A549 (cell line): ENCODE results near the gene HADHB. TPM values are rescaled to one million over a fixed set of nuclear protein-coding genes. Genes with fewer than 3 reads are reported as not detected.

Source experiments
- ATAC-seq, 2 experiments: fragments of 200-7000 bp in 1 of 2; fragments of >200 bp in 1 of 2; cut with Nextera tagmentation in 1 of 2; cut with Tn5 transposase in 1 of 2; 3 replicates each; pipeline versions ENCODE4 v1.8.0 to v1.9.1; 2018 to 2020; ENCODE audit warnings: mild to moderate bottlenecking in 1 of 2, moderate library complexity in 1 of 2
- CTCF ChIA-PET: fragments of 300-600 bp; sonication (Branson Sonifier 250); formaldehyde crosslinking; extraction: SDS; loops from one replicate; lab custom pipeline; 2021; ENCODE audit warnings: antibody characterized with exemption, inconsistent platforms; lab: Yijun Ruan, JAX
- POLR2A ChIA-PET: fragments of 350-600 bp; formaldehyde crosslinking; extraction: SDS; loops from one replicate; lab custom pipeline; 2021; ENCODE audit warnings: antibody characterized with exemption, inconsistent platforms; lab: Yijun Ruan, JAX
- DNase-seq, 2 experiments: peaks; one replicate each; pipeline versions ENCODE4 v3.0.0 to v3.0.0-alpha.2; 2011 to 2016; ENCODE audit warnings: low read depth in 1 of 2, low spot score in 1 of 2
- FAIRE-seq: peaks from 2 replicates; lab custom pipeline; 2011; peaks lifted over from hg19 to GRCh38; lab: Jason Lieb, UNC
- H3K27ac ChIP-seq, 2 experiments: fragments of >200 bp; sonication (Bioruptor Twin); formaldehyde crosslinking; 3 replicates each; pipeline ENCODE4 v1.5.1; 2016 to 2017
- H3K4me1 ChIP-seq: fragments of >200 bp; sonication (Bioruptor Twin); formaldehyde crosslinking; 3 replicates; pipeline ENCODE4 v1.6.1; 2016
- H3K4me2 ChIP-seq: fragments of >200 bp; sonication (Bioruptor Twin); formaldehyde crosslinking; 3 replicates; pipeline ENCODE4 v1.6.1; 2016
- H3K4me3 ChIP-seq: fragments of >200 bp; sonication (Bioruptor Twin); formaldehyde crosslinking; 3 replicates; pipeline ENCODE4 v1.5.1; 2016
- H3K9me3 ChIP-seq: fragments of >200 bp; sonication (Bioruptor Twin); formaldehyde crosslinking; 3 replicates; pipeline ENCODE4 v1.6.1; 2016
- CEBPB ChIP-seq, 2 experiments: fragments of >200 bp in 1 of 2; sonication (Bioruptor Twin) in 1 of 2; formaldehyde crosslinking in 1 of 2; IDR thresholded peaks; 2 replicates each; pipeline ENCODE4 v1.6.1; 2012 to 2016
- CHD4 ChIP-seq: fragments of 200-600 bp; sonication (generic); IDR thresholded peaks from 2 replicates; pipeline ENCODE4 v1.6.1; 2016; ENCODE audit warnings: antibody characterized with exemption, mild to moderate bottlenecking, borderline replicate concordance
- E2F6 ChIP-seq: IDR thresholded peaks from 2 replicates; pipeline ENCODE4 v1.6.1; 2012; ENCODE audit warnings: low read depth, borderline replicate concordance
- FOSB ChIP-seq: fragments of 250-450 bp; sonication (Bioruptor Pico); IDR thresholded peaks from 2 replicates; pipeline ENCODE4 v1.5.0; 2020; ENCODE audit warnings: mild to moderate bottlenecking, moderate library complexity
- FOSL2 ChIP-seq, 2 experiments: fragments of 450-650 bp in 1 of 2; fragments of >200 bp in 1 of 2; sonication (Bioruptor Twin) in 1 of 2; formaldehyde crosslinking; IDR thresholded peaks; 2 replicates each; pipeline versions ENCODE4 v1.5.0 to v1.6.1; 2016 to 2020; ENCODE audit warnings: mild to moderate bottlenecking in 1 of 2, moderate library complexity in 1 of 2
- HEYL ChIP-seq: fragments of 250-450 bp; sonication (Bioruptor Pico); IDR thresholded peaks from 2 replicates; pipeline ENCODE4 v1.8.0; 2021; ENCODE audit warnings: mild to moderate bottlenecking, moderate library complexity
- HMGXB4 ChIP-seq: fragments of 250-450 bp; sonication (Bioruptor Pico); IDR thresholded peaks from 2 replicates; pipeline ENCODE4 v1.5.0; 2021; ENCODE audit warnings: mild to moderate bottlenecking, moderate library complexity, borderline replicate concordance
- HOXB13 ChIP-seq: fragments of 250-450 bp; sonication (Bioruptor Pico); IDR thresholded peaks from 2 replicates; pipeline ENCODE4 v1.5.0; 2020; ENCODE audit warnings: low read depth, mild to moderate bottlenecking, moderate library complexity
- JUN ChIP-seq, 2 experiments: fragments of >200 bp; sonication (Bioruptor Twin); formaldehyde crosslinking; IDR thresholded peaks; 2 replicates in 1 of 2; 3 replicates in 1 of 2; pipeline ENCODE4 v1.6.1; 2016 to 2017
- MAZ ChIP-seq: fragments of 150-350 bp; IDR thresholded peaks from 2 replicates; pipeline ENCODE4 v1.6.1; 2014; ENCODE audit warnings: antibody characterized with exemption, low read depth, low read length, borderline replicate concordance
- MYC ChIP-seq: IDR thresholded peaks from 2 replicates; pipeline ENCODE4 v1.6.1; 2012; ENCODE audit warnings: mild to moderate bottlenecking, inconsistent platforms, low read length, improper control_type of control experiment, borderline replicate concordance
- POLR2A ChIP-seq: IDR thresholded peaks from 2 replicates; pipeline ENCODE4 v1.6.1; 2012; ENCODE audit warnings: mild to moderate bottlenecking, low read length
- RAD21 ChIP-seq, 2 experiments: fragments of >200 bp in 1 of 2; sonication (Bioruptor Twin) in 1 of 2; formaldehyde crosslinking in 1 of 2; IDR thresholded peaks in 1 of 2; conservative IDR thresholded peaks in 1 of 2; 2 replicates in 1 of 2; 3 replicates in 1 of 2; pipeline ENCODE4 v1.6.1; 2012 to 2018; ENCODE audit warnings: inconsistent platforms in 1 of 2
- RCOR1 ChIP-seq: fragments of 150-350 bp; IDR thresholded peaks from 2 replicates; pipeline ENCODE4 v1.6.1; 2014; ENCODE audit warnings: antibody characterized with exemption, low read length, low read depth
- SMC3 ChIP-seq: fragments of >200 bp; sonication (Bioruptor Twin); formaldehyde crosslinking; IDR thresholded peaks from 3 replicates; pipeline ENCODE4 v1.6.1; 2018; ENCODE audit warnings: inconsistent platforms
- TFCP2L1 ChIP-seq: fragments of 250-450 bp; sonication (Bioruptor Pico); IDR thresholded peaks from 2 replicates; pipeline ENCODE4 v1.5.0; 2021; ENCODE audit warnings: mild to moderate bottlenecking
- TP53 ChIP-seq: fragments of 250-450 bp; sonication (Bioruptor Pico); IDR thresholded peaks from 2 replicates; pipeline ENCODE4 v1.5.0; 2021; ENCODE audit warnings: mild to moderate bottlenecking, moderate library complexity
- ZNF302 ChIP-seq: fragments of 250-450 bp; sonication (Bioruptor Pico); IDR thresholded peaks from 2 replicates; pipeline ENCODE4 v1.9.0; 2021; ENCODE audit warnings: inconsistent platforms, mild to moderate bottlenecking, moderate library complexity
- WGBS: methylation state at CpG from one replicate; pipeline ENCODE4 v1.1.6; 2017; ENCODE audit errors: missing lambda C conversion rate; 5-methylcytosine and 5-hydroxymethylcytosine counted together
- polyA plus RNA-seq, 4 experiments: library from polyadenylated mRNA; depleted of rRNA in 3 of 4; stranded (reverse); fragments of >200 nt; fragmentation: RNase III in 1 of 4; extraction: RNeasy Plus Mini Kit Qiagen cat#74134 plus additional on column Dnase treatment in 1 of 4; gene quantifications; 2 replicates in 3 of 4; 3 replicates in 1 of 4; pipeline ENCODE4 v1.2.3, GENCODE V29; 2011 to 2017
- TF ChIP-seq, protein P1 (sequence below): fragments of 150-350 bp; IDR thresholded peaks from 2 replicates; pipeline ENCODE4 v1.6.1; 2014; ENCODE audit warnings: low read depth, mild to moderate bottlenecking, low read length
- TF ChIP-seq, protein P2 (sequence below): fragments of >200 bp; sonication (Bioruptor Twin); formaldehyde crosslinking; IDR thresholded peaks from 3 replicates; pipeline ENCODE4 v1.5.1; 2016
- TF ChIP-seq, protein P3 (sequence below): fragments of >200 bp; sonication (Bioruptor Twin); formaldehyde crosslinking; IDR thresholded peaks from 2 replicates; pipeline ENCODE4 v1.6.1; 2016

The HADHB gene
- polyA plus RNA-seq, 2 of the 4 experiments (the other 2 are of a cell fraction): 95.4 to 161 TPM

DNA sequence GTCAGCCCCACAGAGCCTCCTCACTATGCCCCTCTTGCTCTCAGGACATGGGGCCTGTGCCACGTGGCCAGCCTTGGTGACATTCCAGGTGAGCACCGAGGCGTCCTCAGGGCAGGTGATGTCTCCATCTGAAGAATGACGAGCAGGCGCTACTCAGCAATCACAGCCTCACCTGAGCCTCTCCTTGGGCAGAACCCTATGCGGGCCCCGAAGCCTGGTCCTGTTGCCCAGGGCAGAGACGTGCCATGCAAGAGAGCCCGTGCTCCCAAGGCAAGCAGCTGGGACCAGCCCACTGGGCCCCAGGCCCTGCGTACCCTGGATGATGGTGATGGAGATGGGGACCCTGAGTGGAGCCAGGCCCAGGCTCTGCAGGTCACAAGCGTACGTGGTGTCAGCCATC, 68.7 kb downstream of the HADHB start:
- no peaks in the 10 kb centered on the region for H3K4me1 ChIP-seq
- POLR2A ChIA-PET: no interaction called here
- no peaks in the 10 kb centered on the region for H3K9me3 ChIP-seq
- no peak for FAIRE-seq
- H3K4me2 ChIP-seq: no peak overlapping the region
- no peak for TF ChIP-seq HEYL
- TF ChIP-seq E2F6: no peak
- no peak for TF ChIP-seq ZNF302 (CRISPR knock-in tag)
- no peak for TF ChIP-seq MAZ
- no peak for TF ChIP-seq JUN (IDR thresholded peaks at IDR 0.05)
- no peak for TF ChIP-seq RCOR1
- TF ChIP-seq, all 56 proteins: peak for 0
- Histone ChIP-seq H3K27ac (no peak overlapping the region), H3K4me3 (no peak overlapping the region)
- WGBS: 43% methylated on average over 7 of the region's 12 CpGs
- no peak for DNase-seq
- CTCF ChIA-PET: interaction anchor here (0.8 to 14.5 kb wide), 7 partner anchors 8 to 156 kb away, joined by 3 to 156 read pairs (median 3); no protein-coding TSS in a partner anchor
- ATAC-seq: no peak

GRCh38 chr2:26314243-26314642, 69.5 kb downstream of the HADHB start:
- H3K4me1 ChIP-seq: no peaks in the 10 kb centered on the region
- DNase-seq: no peak
- H3K9me3 ChIP-seq: no peaks in the 10 kb centered on the region
- CTCF ChIA-PET: interaction anchor here (0.7 to 14.5 kb wide), 8 partner anchors 9 to 155 kb away, joined by 3 to 156 read pairs (median 3); no protein-coding TSS in a partner anchor
- no peak overlapping the region for H3K4me2 ChIP-seq
- 44% methylated on average over 8 of the region's 8 CpGs for WGBS
- H3K27ac ChIP-seq: no peak overlapping the region
- peak in 1 of 2 experiments; percentile 57; a peak in 3 of 6 replicates for ATAC-seq
- TF ChIP-seq RAD21 (conservative IDR thresholded peaks at IDR 0.05 in 1 of 2, IDR thresholded peaks at IDR 0.05 in 1 of 2) (peak in 1 of 2 experiments; percentile 36; a peak in 2 of 5 replicates), TP53 (CRISPR knock-in tag) (no peak)
- TF ChIP-seq, protein P1, sequence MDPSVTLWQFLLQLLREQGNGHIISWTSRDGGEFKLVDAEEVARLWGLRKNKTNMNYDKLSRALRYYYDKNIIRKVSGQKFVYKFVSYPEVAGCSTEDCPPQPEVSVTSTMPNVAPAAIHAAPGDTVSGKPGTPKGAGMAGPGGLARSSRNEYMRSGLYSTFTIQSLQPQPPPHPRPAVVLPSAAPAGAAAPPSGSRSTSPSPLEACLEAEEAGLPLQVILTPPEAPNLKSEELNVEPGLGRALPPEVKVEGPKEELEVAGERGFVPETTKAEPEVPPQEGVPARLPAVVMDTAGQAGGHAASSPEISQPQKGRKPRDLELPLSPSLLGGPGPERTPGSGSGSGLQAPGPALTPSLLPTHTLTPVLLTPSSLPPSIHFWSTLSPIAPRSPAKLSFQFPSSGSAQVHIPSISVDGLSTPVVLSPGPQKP: no peak
- FAIRE-seq: no peak
- H3K4me3 ChIP-seq: no peak overlapping the region
- POLR2A ChIA-PET: no interaction called here

DNA sequence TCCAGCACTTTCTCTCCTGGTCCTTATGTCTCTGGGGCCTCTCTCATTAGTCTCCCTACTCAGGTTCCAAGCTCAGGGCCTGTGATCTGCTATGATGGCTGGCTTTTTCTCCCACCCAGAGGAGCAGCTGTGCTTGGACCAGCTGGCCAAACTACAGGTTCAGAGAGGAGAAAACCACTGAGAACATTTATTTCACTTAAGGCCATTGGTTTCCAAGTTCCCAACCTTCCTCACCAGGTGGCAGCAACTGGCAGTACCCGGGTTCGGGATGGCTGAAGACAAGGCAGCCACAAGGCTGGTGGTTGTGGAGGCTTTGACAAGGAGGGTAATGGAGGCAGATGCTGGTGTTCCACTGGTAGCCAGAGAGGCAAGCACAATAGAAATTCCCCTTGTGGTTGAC, 71.3 kb downstream of the HADHB start:
- Histone ChIP-seq H3K4me2 (no peak overlapping the region), H3K27ac (no peak overlapping the region), H3K9me3 (no peaks in the 10 kb centered on the region), H3K4me1 (no peaks in the 10 kb centered on the region), H3K4me3 (no peak overlapping the region)
- peak; percentile 48 to 73 for ATAC-seq
- 15% methylated on average over 2 of the region's 2 CpGs for WGBS
- POLR2A ChIA-PET: no interaction called here
- CTCF ChIA-PET: interaction anchor here (0.6 to 14.5 kb wide), 10 partner anchors 10 to 487 kb away, joined by 3 to 156 read pairs (median 4); no protein-coding TSS in a partner anchor
- DNase-seq: peak; percentile 35 to 64
- TF ChIP-seq MAZ (no peak), POLR2A (no peak), CHD4 (no peak), SMC3 (peak; percentile 56), FOSB (CRISPR knock-in tag) (no peak), HMGXB4 (CRISPR knock-in tag) (no peak), RAD21 (conservative IDR thresholded peaks at IDR 0.05 in 1 of 2, IDR thresholded peaks at IDR 0.05 in 1 of 2) (peak; percentile 46 to 60; a peak in 3 of 5 replicates), FOSL2 (IDR thresholded peaks at IDR 0.05) (no peak), FOSL2 (CRISPR knock-in tag; IDR thresholded peaks at IDR 0.05) (no peak), MYC (no peak), CEBPB (IDR thresholded peaks at IDR 0.05) (no peak), TFCP2L1 (CRISPR knock-in tag) (no peak), HOXB13 (CRISPR knock-in tag) (no peak)
- TF ChIP-seq, protein P2, sequence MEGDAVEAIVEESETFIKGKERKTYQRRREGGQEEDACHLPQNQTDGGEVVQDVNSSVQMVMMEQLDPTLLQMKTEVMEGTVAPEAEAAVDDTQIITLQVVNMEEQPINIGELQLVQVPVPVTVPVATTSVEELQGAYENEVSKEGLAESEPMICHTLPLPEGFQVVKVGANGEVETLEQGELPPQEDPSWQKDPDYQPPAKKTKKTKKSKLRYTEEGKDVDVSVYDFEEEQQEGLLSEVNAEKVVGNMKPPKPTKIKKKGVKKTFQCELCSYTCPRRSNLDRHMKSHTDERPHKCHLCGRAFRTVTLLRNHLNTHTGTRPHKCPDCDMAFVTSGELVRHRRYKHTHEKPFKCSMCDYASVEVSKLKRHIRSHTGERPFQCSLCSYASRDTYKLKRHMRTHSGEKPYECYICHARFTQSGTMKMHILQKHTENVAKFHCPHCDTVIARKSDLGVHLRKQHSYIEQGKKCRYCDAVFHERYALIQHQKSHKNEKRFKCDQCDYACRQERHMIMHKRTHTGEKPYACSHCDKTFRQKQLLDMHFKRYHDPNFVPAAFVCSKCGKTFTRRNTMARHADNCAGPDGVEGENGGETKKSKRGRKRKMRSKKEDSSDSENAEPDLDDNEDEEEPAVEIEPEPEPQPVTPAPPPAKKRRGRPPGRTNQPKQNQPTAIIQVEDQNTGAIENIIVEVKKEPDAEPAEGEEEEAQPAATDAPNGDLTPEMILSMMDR: peak; percentile 44
- TF ChIP-seq, protein P3, sequence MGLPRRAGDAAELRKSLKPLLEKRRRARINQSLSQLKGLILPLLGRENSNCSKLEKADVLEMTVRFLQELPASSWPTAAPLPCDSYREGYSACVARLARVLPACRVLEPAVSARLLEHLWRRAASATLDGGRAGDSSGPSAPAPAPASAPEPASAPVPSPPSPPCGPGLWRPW: no peak
- FAIRE-seq: no peak
